Measurements from ENCODE around the gene MARVELD1. TPM values are rescaled to one million over a fixed set of nuclear protein-coding genes. Genes with fewer than 3 reads are reported as not detected.

MARVELD1 gene
- total RNA-seq, 1 donor from 2014 or later: 43.7 TPM

GRCh38 chr10:97754726-97755125, 41.2 kb downstream of the MARVELD1 start:
- Histone ChIP-seq H3K4me1 (no peaks in the 10 kb centered on the region), H3K4me3 (no peak overlapping the region), H3K9me3 (no peaks in the 10 kb centered on the region), H3K27me3 (no peaks in the 10 kb centered on the region), H3K36me3 (peaks cover 88 to 91% of the 10 kb centered on the region in 2 donors), H3K27ac (no peak overlapping the region)
- TF ChIP-seq CTCF (IDR thresholded peaks at IDR 0.05): no peak
- intact Hi-C loops (cut with DNase I): no loop called here
- DNase-seq (ENCODE audit: low spot score in 2 of 2): no peak

GRCh38 chr10:97755718-97756117, 42.2 kb downstream of the MARVELD1 start:
- no peak overlapping the region for H3K27ac ChIP-seq
- no peaks in the 10 kb centered on the region for H3K9me3 ChIP-seq
- no peak for TF ChIP-seq CTCF (IDR thresholded peaks at IDR 0.05)
- peaks cover 88 to 91% of the 10 kb centered on the region in 2 donors for H3K36me3 ChIP-seq
- intact Hi-C loops (cut with DNase I): no loop called here
- no peaks in the 10 kb centered on the region for H3K27me3 ChIP-seq
- H3K4me1 ChIP-seq: no peaks in the 10 kb centered on the region
- no peak for DNase-seq (ENCODE audit: low spot score in 2 of 2)
- no peak overlapping the region for H3K4me3 ChIP-seq

- no peaks in the 10 kb centered on the region for H3K4me1 ChIP-seq
- intact Hi-C loops (cut with DNase I): no loop called here
- no peak overlapping the region for H3K27ac ChIP-seq
- no peaks in the 10 kb centered on the region for H3K27me3 ChIP-seq
- no peak for TF ChIP-seq CTCF (IDR thresholded peaks at IDR 0.05)
- DNase-seq (ENCODE audit: low spot score in 2 of 2): no peak
- no peaks in the 10 kb centered on the region for H3K9me3 ChIP-seq
- H3K4me3 ChIP-seq: no peak overlapping the region
- H3K36me3 ChIP-seq: peaks cover 78 to 85% of the 10 kb centered on the region in 2 donors
These were observed 43.9 kb downstream of the MARVELD1 start for GRCh38 chr10:97757471-97757870.

- Histone ChIP-seq H3K9me3 (no peaks in the 10 kb centered on the region), H3K27ac (no peak overlapping the region)
These were observed 45.8 kb downstream of the MARVELD1 start for GRCh38 chr10:97759158-97759887.

GRCh38 chr10:97759946-97760345, 46.4 kb downstream of the MARVELD1 start:
- intact Hi-C loops (cut with DNase I): no loop called here
- no peak overlapping the region for H3K4me3 ChIP-seq
- H3K27me3 ChIP-seq: no peaks in the 10 kb centered on the region
- no peaks in the 10 kb centered on the region for H3K4me1 ChIP-seq
- H3K36me3 ChIP-seq: peaks cover 54 to 60% of the 10 kb centered on the region in 2 donors
- no peaks in the 10 kb centered on the region for H3K9me3 ChIP-seq
- no peak for TF ChIP-seq CTCF (IDR thresholded peaks at IDR 0.05)
- H3K27ac ChIP-seq: no peak overlapping the region
- DNase-seq (ENCODE audit: low spot score in 2 of 2): no peak

More at GRCh38 chr10:97759158-97759887, 45.8 kb downstream of the MARVELD1 start:
- TF ChIP-seq CTCF (IDR thresholded peaks at IDR 0.05): peak; percentile 52 to 73 (median 64)
- peaks cover 60 to 66% of the 10 kb centered on the region in 2 donors for H3K36me3 ChIP-seq
- intact Hi-C loops (cut with DNase I): no loop called here
- no peaks in the 10 kb centered on the region for H3K27me3 ChIP-seq
- no peak overlapping the region for H3K4me3 ChIP-seq
- no peaks in the 10 kb centered on the region for H3K4me1 ChIP-seq
- DNase-seq (ENCODE audit: low spot score in 2 of 2): peak in 1 of 2 donors; percentile 70
